Ascending aorta (tissue), 2 donors: Measurements from ENCODE around the gene SORCS2. TPM values are rescaled to one million over a fixed set of nuclear protein-coding genes. Genes with fewer than 3 reads are reported as not detected.

Source experiments
- DNase-seq, 2 donors: peaks; one replicate each; pipeline ENCODE4 v3.0.0-alpha.2; 2019; ENCODE audit warnings: low spot score in 2 of 2
- H3K27ac ChIP-seq, 2 donors: fragments of 200-600 bp; sonication (generic); one replicate each; pipeline ENCODE4 v1.5.1; 2016 to 2017; ENCODE audit warnings: mild to moderate bottlenecking in 1 of 2
- H3K27me3 ChIP-seq: fragments of 200-600 bp; sonication (generic); one replicate; pipeline ENCODE4 v1.5.1; 2017
- H3K36me3 ChIP-seq, 2 donors: fragments of 200-600 bp; sonication (generic); one replicate each; pipeline ENCODE4 v1.5.1; 2016
- H3K4me1 ChIP-seq, 2 donors: fragments of 200-600 bp; sonication (generic); one replicate each; pipeline ENCODE4 v1.5.1; 2016 to 2017; ENCODE audit warnings: mild to moderate bottlenecking in 1 of 2
- H3K4me3 ChIP-seq, 2 donors: fragments of 200-600 bp; sonication (generic); one replicate each; pipeline ENCODE4 v1.5.1; 2016 to 2017; ENCODE audit warnings: mild to moderate bottlenecking in 1 of 2
- H3K9me3 ChIP-seq, 2 donors: fragments of 200-600 bp; sonication (generic); one replicate each; pipeline ENCODE4 v1.5.1; 2016
- CTCF ChIP-seq, 3 experiments: fragments of 200-600 bp in 2 of 3; fragments of 450-650 bp in 1 of 3; sonication (generic) in 2 of 3; IDR thresholded peaks; one replicate each; pipeline ENCODE4 v1.5.1; 2016 to 2019; ENCODE audit warnings: antibody characterized with exemption in 3 of 3, mild to moderate bottlenecking in 1 of 3, moderate library complexity in 1 of 3
- intact Hi-C: fragments of 100-400 bp; cut with DNase I; formaldehyde crosslinking; loops from one replicate; pipeline ENCODE4 v1.15.1; 2023
- total RNA-seq: library from RNA; depleted of rRNA; stranded (reverse); fragments of >200 nt; gene quantifications from one replicate; pipeline ENCODE4 v1.1.0, GENCODE V29; 2016

The SORCS2 gene
- total RNA-seq, 1 donor from 2014 or later, result 0.32 TPM

DNA sequence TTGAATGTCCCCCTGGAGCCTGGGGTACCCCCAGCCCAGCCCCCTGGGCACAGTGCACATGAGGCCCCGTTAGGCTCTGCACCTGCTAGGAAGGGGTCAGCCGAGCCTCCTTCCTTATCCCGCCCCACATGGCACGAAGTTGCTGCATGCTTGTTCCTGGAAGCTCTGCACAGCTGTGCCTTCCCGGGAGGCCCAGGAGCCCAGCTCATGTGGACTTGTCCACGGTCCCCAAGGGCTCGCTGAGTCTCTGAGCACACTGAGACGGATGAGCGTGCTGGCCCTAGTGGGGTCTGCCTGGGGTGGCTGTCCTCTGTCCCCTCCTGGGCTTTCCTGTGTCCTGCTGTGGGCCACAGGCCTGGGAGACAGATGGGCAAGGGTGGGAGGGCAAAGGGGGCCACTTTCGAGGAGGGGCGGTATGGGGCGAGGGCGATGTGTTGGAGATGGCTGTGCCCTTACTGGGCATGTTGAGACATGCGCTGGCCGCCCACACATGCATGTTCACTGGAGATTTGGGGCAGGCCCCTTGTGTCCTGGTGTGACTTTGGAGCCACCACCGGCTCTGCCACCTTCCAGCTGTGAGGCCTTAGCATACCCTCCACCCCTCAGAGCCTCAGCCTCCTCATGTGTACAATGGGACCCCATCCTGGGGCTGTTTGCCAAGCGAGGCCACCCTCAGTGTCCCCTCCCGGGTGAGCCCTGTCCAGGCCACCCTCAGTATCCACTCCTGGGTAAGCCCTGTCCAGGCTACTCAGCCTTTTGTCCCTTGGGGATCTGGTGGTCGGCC, 509.7 kb downstream of the SORCS2 start:
- TF ChIP-seq CTCF (IDR thresholded peaks at IDR 0.05), result no peak
- intact Hi-C loops, result no loop called here
- no peak overlapping the region for H3K4me3 ChIP-seq

DNA sequence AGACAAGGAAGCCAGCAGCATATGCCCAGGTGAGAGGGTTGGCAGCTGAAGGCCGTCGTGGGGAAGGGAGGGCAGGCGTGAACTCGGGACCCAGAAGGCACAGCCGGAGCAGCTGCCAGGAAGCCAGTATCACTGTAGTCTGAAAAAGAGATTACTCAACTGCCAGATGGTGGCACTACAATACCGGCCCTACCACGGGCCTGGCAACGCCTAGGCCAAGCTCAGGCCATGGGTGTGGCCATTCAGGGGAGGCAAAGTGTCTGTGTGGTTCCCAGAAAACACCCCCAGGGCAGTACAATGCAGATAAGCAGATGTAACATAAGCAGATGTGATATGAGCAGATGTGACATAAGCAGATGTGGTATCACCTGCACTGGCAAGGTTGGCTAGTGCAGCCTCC, 511.4 kb downstream of the SORCS2 start:
- Histone ChIP-seq H3K9me3 (no peaks in the 10 kb centered on the region), H3K27me3 (no peaks in the 10 kb centered on the region), H3K4me3 (no peak overlapping the region), H3K36me3 (no peaks in the 10 kb centered on the region), H3K27ac (no peak overlapping the region), H3K4me1 (no peaks in the 10 kb centered on the region)
- no peak for TF ChIP-seq CTCF (IDR thresholded peaks at IDR 0.05)
- intact Hi-C loops, result no loop called here
- DNase-seq, result no peak

More for the DNA sequence above, 509.7 kb downstream of the SORCS2 start:
- no peak for DNase-seq
- Histone ChIP-seq H3K4me1 (no peaks in the 10 kb centered on the region), H3K9me3 (no peaks in the 10 kb centered on the region), H3K27me3 (no peaks in the 10 kb centered on the region), H3K27ac (no peak overlapping the region), H3K36me3 (no peaks in the 10 kb centered on the region)

DNA sequence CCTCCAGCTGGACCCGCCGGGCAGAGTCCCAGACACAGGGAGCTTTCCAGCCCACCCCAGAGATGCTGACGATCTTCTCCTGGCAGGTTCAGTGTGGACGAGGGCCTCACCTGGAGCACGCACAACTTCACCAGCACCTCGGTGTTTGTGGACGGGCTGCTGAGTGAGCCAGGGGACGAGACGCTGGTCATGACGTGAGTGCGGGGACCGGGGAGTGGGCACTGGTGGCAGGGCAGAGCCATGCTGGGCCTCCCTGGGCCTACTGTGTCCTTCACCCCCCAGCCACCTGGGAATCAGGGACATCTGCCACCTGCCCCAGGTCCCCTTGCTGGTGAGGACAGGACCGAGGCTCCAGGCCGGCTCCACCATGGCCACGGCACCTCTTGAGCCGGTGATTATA, 511.8 kb downstream of the SORCS2 start:
- no peak for TF ChIP-seq CTCF (IDR thresholded peaks at IDR 0.05)
- Histone ChIP-seq H3K9me3 (no peaks in the 10 kb centered on the region), H3K27me3 (no peaks in the 10 kb centered on the region), H3K4me3 (no peak overlapping the region), H3K27ac (no peak overlapping the region), H3K4me1 (no peaks in the 10 kb centered on the region), H3K36me3 (no peaks in the 10 kb centered on the region)
- no peak for DNase-seq
- intact Hi-C loops, result no loop called here

DNA sequence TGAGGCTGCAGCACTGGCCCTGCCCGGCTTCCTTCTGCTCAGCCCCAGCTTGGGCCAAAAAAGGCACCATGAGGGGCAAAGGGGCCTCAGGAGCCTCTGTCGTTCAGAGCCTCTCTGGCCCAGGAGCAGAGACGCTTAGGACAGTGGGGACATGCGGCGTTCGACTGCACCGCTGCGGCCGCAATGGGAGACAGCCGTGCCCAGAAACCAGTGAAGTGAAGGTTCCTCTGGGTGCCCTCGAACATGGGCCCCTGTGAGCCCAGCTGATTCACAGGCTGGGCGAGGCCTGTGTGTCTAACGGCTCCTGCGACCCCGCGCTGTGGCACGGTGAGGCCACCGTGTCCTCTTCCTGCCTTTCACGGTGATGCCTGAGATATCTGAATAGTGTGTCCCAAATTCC, 512.3 kb downstream of the SORCS2 start:
- Histone ChIP-seq H3K36me3 (no peaks in the 10 kb centered on the region), H3K4me3 (no peak overlapping the region), H3K27ac (no peak overlapping the region), H3K27me3 (no peaks in the 10 kb centered on the region), H3K4me1 (no peaks in the 10 kb centered on the region), H3K9me3 (no peaks in the 10 kb centered on the region)
- TF ChIP-seq CTCF (IDR thresholded peaks at IDR 0.05), result no peak
- no peak for DNase-seq
- intact Hi-C loops, result no loop called here

DNA sequence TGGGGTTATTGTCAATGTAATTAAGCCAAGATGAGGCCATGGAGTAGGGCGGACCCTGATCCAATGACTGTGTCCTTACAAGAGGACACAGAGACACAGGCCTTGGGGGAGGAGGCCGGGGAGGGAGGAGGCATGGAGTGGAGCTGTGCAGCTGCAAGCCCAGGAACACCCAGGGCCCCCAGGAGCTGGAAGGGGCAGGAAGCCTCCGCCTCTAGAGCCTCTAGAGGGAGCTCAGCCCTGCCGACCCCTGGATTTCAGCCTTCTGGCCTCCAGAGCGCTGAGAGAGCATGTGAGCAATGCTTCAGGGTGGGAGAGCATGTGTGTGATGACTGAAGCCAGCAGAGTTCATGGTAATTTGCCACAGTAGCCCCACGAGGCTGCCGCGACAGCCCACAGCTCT, 512.7 kb downstream of the SORCS2 start:
- intact Hi-C loops, result no loop called here
- H3K9me3 ChIP-seq, result no peaks in the 10 kb centered on the region
- H3K27ac ChIP-seq, result no peak overlapping the region
- DNase-seq, result no peak
- no peaks in the 10 kb centered on the region for H3K27me3 ChIP-seq
- H3K36me3 ChIP-seq, result no peaks in the 10 kb centered on the region
- TF ChIP-seq CTCF (IDR thresholded peaks at IDR 0.05), result no peak
- H3K4me1 ChIP-seq, result no peaks in the 10 kb centered on the region
- no peak overlapping the region for H3K4me3 ChIP-seq
